Lower leg skin (tissue), 4 donors: ENCODE results near the gene SP8. TPM values are rescaled to one million over a fixed set of nuclear protein-coding genes. Genes with fewer than 3 reads are reported as not detected.

ENCODE experiments used
- DNase-seq, 2 donors: peaks; one replicate each; pipeline ENCODE4 v3.0.0-alpha.2; 2019; ENCODE audit warnings: low spot score in 2 of 2
- H3K4me3 ChIP-seq: fragments of 200-600 bp; sonication (generic); 2 replicates; pipeline ENCODE4 v1.5.1; 2017; ENCODE audit warnings: mild to moderate bottlenecking, low read depth; ENCODE audit not compliant: poor library complexity, severe bottlenecking
- CTCF ChIP-seq, 3 donors: fragments of 450-650 bp; IDR thresholded peaks; one replicate each; pipeline ENCODE4 v1.5.1; 2016; ENCODE audit warnings: antibody characterized with exemption in 3 of 3, mild to moderate bottlenecking in 3 of 3, moderate library complexity in 2 of 3
- POLR2A ChIP-seq, 2 donors: fragments of 450-650 bp; IDR thresholded peaks; one replicate each; pipeline ENCODE4 v1.6.1; 2016 to 2017; ENCODE audit warnings: antibody characterized with exemption in 2 of 2, mild to moderate bottlenecking in 1 of 2, moderate library complexity in 1 of 2
- WGBS, 2 donors: methylation state at CpG; one replicate each; pipeline ENCODE4 v1.1.5; 2018; 5-methylcytosine and 5-hydroxymethylcytosine counted together
- intact Hi-C: fragments of 100-400 bp; cut with DNase I; formaldehyde crosslinking; loops from one replicate; pipeline ENCODE4 v1.15.0; 2023; ENCODE audit warnings: low total_unique reads
- total RNA-seq, 4 donors: library from RNA; depleted of rRNA; stranded (reverse); fragments of >200 nt; gene quantifications; one replicate each; pipeline ENCODE4 v1.1.0, GENCODE V29; 2016

SP8 gene
- total RNA-seq, 4 donors from 2014 or later, result 3.9 to 27.2 (median 8.1) TPM

- no peak for DNase-seq
- intact Hi-C loops, result no loop called here
- H3K4me3 ChIP-seq, result no peak overlapping the region
- 62 to 72% methylated on average over 5 of the region's 5 CpGs for WGBS, 2 donors
- TF ChIP-seq CTCF (IDR thresholded peaks at IDR 0.05), result no peak
- no peak for TF ChIP-seq POLR2A (IDR thresholded peaks at IDR 0.05)
Measured at GRCh38 chr7:20742913-20743312, 43.8 kb downstream of the SP8 start.

GRCh38 chr7:20741801-20742200, 44.9 kb downstream of the SP8 start:
- TF ChIP-seq POLR2A (IDR thresholded peaks at IDR 0.05) (no peak), CTCF (IDR thresholded peaks at IDR 0.05) (no peak)
- 82 to 92% methylated on average over 2 of the region's 2 CpGs for WGBS, 2 donors
- no peak for DNase-seq
- intact Hi-C loops, result no loop called here
- H3K4me3 ChIP-seq, result no peak overlapping the region

GRCh38 chr7:20738518-20739481, 47.9 kb downstream of the SP8 start:
- intact Hi-C loops, result no loop called here
- TF ChIP-seq POLR2A (IDR thresholded peaks at IDR 0.05), result no peak
- TF ChIP-seq CTCF (IDR thresholded peaks at IDR 0.05), result no peak
- WGBS, 2 donors, result 93 to 97% methylated on average over 11 of the region's 11 CpGs
- H3K4me3 ChIP-seq, result no peak overlapping the region
- DNase-seq, result no peak

GRCh38 chr7:20737840-20738448, 48.7 kb downstream of the SP8 start:
- 76% methylated on average over 5 of the region's 5 CpGs for WGBS, 2 donors
- DNase-seq, result no peak
- intact Hi-C loops, result no loop called here
- TF ChIP-seq POLR2A (IDR thresholded peaks at IDR 0.05) (no peak), CTCF (IDR thresholded peaks at IDR 0.05) (no peak)
- no peak overlapping the region for H3K4me3 ChIP-seq

DNA sequence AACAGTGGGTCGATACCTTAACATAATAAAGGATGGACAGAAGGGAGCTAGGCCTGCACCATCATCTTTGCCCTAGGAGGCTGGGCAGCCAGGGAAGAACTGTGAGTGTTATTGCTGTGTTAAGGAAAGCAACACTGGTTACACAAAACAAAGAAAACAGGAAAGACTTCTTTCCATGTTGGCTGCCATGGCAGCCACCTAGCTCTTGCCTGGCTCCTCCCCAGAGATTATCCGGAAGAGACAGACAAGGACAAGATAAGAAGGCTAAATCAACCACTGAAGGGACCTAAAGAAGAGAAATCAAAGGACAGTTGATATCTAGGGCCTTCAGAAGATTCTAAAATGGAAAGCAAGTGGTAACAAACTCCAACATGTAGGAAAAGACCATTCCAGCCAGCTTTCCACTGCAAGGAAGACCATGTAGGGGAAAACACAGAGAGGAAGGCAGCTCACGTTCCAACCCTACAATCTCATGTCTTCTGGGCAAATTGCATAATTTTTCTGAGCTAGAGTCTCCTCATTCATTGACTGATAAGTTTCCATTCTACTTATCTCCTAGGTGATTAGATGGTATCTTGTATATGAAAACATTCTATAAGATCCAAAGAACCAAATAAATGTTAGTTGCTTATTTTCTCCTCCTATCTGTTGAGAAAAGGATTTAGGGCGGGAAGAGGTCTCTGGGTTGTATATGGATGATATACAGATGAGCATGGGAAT, 51.2 kb downstream of the SP8 start:
- WGBS, 2 donors, result 51 to 70% methylated on average over 4 of the region's 4 CpGs
- no peak overlapping the region for H3K4me3 ChIP-seq
- intact Hi-C loops, result no loop called here
- TF ChIP-seq CTCF (IDR thresholded peaks at IDR 0.05), result no peak
- no peak for TF ChIP-seq POLR2A (IDR thresholded peaks at IDR 0.05)
- DNase-seq, result no peak

Other genes starting within 250 kb of the SP8 start
- gene ABCB5, start 171.2 kb downstream of the SP8 start, total RNA-seq, result under 1 TPM; 0.21 to 0.49 (median 0.32) TPM